ENCODE data around the gene EFCAB3.
A peak's percentile ranks its signal among the peaks of the same experiment; 100 is the strongest.
"Not testable (repeated sequence)": the region's sequence is repeated elsewhere in the genome, so short reads cannot be mapped to it uniquely, and the experiment has no call there.

The EFCAB3 gene

GRCh38 chr17:62388856-62389255, 8.5 kb downstream of the EFCAB3 start:
- Histone ChIP-seq H2AK5ac (ENCODE audit: low read length) (no peak overlapping the region), H3K27me3 (ENCODE audit: insufficient read depth, low read length, poor library complexity) (no peaks in the 10 kb centered on the region), H3K18ac (ENCODE audit: low read length) (no peak overlapping the region), H3K23ac (ENCODE audit: low read length) (no peak overlapping the region), H3K9ac (ENCODE audit: low read length) (no peak overlapping the region), H4K5ac (ENCODE audit: low read length) (no peak overlapping the region), H2BK120ac (ENCODE audit: low read depth, low read length) (no peak overlapping the region), H2BK15ac (replicated peaks; ENCODE audit: low read depth) (no peak overlapping the region), H3K27ac (ENCODE audit: low read depth, low read length) (no peak overlapping the region), H3K36me3 (ENCODE audit: control insufficient read depth, insufficient read depth, low read length) (no peaks in the 10 kb centered on the region), H3K79me2 (ENCODE audit: control insufficient read depth, insufficient read depth, low read length) (no peaks in the 10 kb centered on the region), H3K4me1 (ENCODE audit: control insufficient read depth, low read depth, low read length) (no peaks in the 10 kb centered on the region), H2BK5ac (ENCODE audit: low read length) (no peak overlapping the region), H3K4ac (ENCODE audit: low read depth, low read length) (no peak overlapping the region), H3K4me3 (ENCODE audit: low read length) (no peak overlapping the region), H3K4me2 (ENCODE audit: low read length) (no peak overlapping the region), H3K56ac (ENCODE audit: low read length) (no peak overlapping the region), H4K8ac (ENCODE audit: low read depth, low read length) (no peak overlapping the region), H3K79me1 (ENCODE audit: low read length) (no peaks in the 10 kb centered on the region)
- WGBS (ENCODE audit: extremely low coverage, insufficient coverage, low lambda C conversion rate): no CpG with 5 or more reads among the region's 1 CpG
- DNase-seq: no peak

- no peak for DNase-seq
- no CpG with 5 or more reads among the region's 1 CpG for WGBS (ENCODE audit: extremely low coverage, insufficient coverage, low lambda C conversion rate)
- no peak overlapping the region for H3K9ac ChIP-seq (ENCODE audit: low read length)
Observed at GRCh38 chr17:62392908-62393307, 12.6 kb downstream of the EFCAB3 start.

GRCh38 chr17:62398891-62399290, 18.5 kb downstream of the EFCAB3 start:
- H3K4me3 ChIP-seq (ENCODE audit: low read length): no peak overlapping the region
- no peaks in the 10 kb centered on the region for H3K4me1 ChIP-seq (ENCODE audit: control insufficient read depth, low read depth, low read length)
- no CpG with 5 or more reads among the region's 1 CpG for WGBS (ENCODE audit: extremely low coverage, insufficient coverage, low lambda C conversion rate)
- no peak overlapping the region for H3K27ac ChIP-seq (ENCODE audit: low read depth, low read length)
- DNase-seq: no peak
- H3K36me3 ChIP-seq (ENCODE audit: control insufficient read depth, insufficient read depth, low read length): no peaks in the 10 kb centered on the region
- H4K8ac ChIP-seq (ENCODE audit: low read depth, low read length): no peak overlapping the region
- no peak overlapping the region for H3K4me2 ChIP-seq (ENCODE audit: low read length)
- H3K56ac ChIP-seq (ENCODE audit: low read length): no peak overlapping the region
- no peak overlapping the region for H3K18ac ChIP-seq (ENCODE audit: low read length)
- H3K27me3 ChIP-seq (ENCODE audit: insufficient read depth, low read length, poor library complexity): no peaks in the 10 kb centered on the region
- no peak overlapping the region for H2BK5ac ChIP-seq (ENCODE audit: low read length)
- H2BK120ac ChIP-seq (ENCODE audit: low read depth, low read length): no peak overlapping the region
- no peak overlapping the region for H3K23ac ChIP-seq (ENCODE audit: low read length)
- H3K4ac ChIP-seq (ENCODE audit: low read depth, low read length): no peak overlapping the region
- H3K79me1 ChIP-seq (ENCODE audit: low read length): no peaks in the 10 kb centered on the region
- no peaks in the 10 kb centered on the region for H3K79me2 ChIP-seq (ENCODE audit: control insufficient read depth, insufficient read depth, low read length)
- no peak overlapping the region for H2AK5ac ChIP-seq (ENCODE audit: low read length)
- no peak overlapping the region for H3K9ac ChIP-seq (ENCODE audit: low read length)
- H4K5ac ChIP-seq (ENCODE audit: low read length): no peak overlapping the region
- no peak overlapping the region for H2BK15ac ChIP-seq (replicated peaks; ENCODE audit: low read depth)

More at GRCh38 chr17:62392908-62393307, 12.6 kb downstream of the EFCAB3 start:
- H3K27ac ChIP-seq (ENCODE audit: low read depth, low read length): no peak overlapping the region
- H3K4ac ChIP-seq (ENCODE audit: low read depth, low read length): no peak overlapping the region
- H3K79me2 ChIP-seq (ENCODE audit: control insufficient read depth, insufficient read depth, low read length): no peaks in the 10 kb centered on the region
- no peak overlapping the region for H2BK15ac ChIP-seq (replicated peaks; ENCODE audit: low read depth)
- H3K27me3 ChIP-seq (ENCODE audit: insufficient read depth, low read length, poor library complexity): no peaks in the 10 kb centered on the region
- H2BK120ac ChIP-seq (ENCODE audit: low read depth, low read length): no peak overlapping the region
- H2BK5ac ChIP-seq (ENCODE audit: low read length): no peak overlapping the region
- no peak overlapping the region for H2AK5ac ChIP-seq (ENCODE audit: low read length)
- no peak overlapping the region for H3K56ac ChIP-seq (ENCODE audit: low read length)
- H3K4me3 ChIP-seq (ENCODE audit: low read length): no peak overlapping the region
- H3K4me1 ChIP-seq (ENCODE audit: control insufficient read depth, low read depth, low read length): no peaks in the 10 kb centered on the region
- no peak overlapping the region for H3K18ac ChIP-seq (ENCODE audit: low read length)
- H4K8ac ChIP-seq (ENCODE audit: low read depth, low read length): no peak overlapping the region
- H3K36me3 ChIP-seq (ENCODE audit: control insufficient read depth, insufficient read depth, low read length): no peaks in the 10 kb centered on the region
- H3K79me1 ChIP-seq (ENCODE audit: low read length): no peaks in the 10 kb centered on the region
- H4K5ac ChIP-seq (ENCODE audit: low read length): no peak overlapping the region
- H3K4me2 ChIP-seq (ENCODE audit: low read length): no peak overlapping the region
- H3K23ac ChIP-seq (ENCODE audit: low read length): no peak overlapping the region

- Histone ChIP-seq H3K79me1 (ENCODE audit: low read length) (no peaks in the 10 kb centered on the region), H2BK5ac (ENCODE audit: low read length) (no peak overlapping the region), H2BK15ac (replicated peaks; ENCODE audit: low read depth) (no peak overlapping the region), H2AK5ac (ENCODE audit: low read length) (no peak overlapping the region), H3K4me1 (ENCODE audit: control insufficient read depth, low read depth, low read length) (no peaks in the 10 kb centered on the region), H4K5ac (ENCODE audit: low read length) (no peak overlapping the region), H3K27ac (ENCODE audit: low read depth, low read length) (no peak overlapping the region), H3K18ac (ENCODE audit: low read length) (no peak overlapping the region), H3K23ac (ENCODE audit: low read length) (no peak overlapping the region), H3K9ac (ENCODE audit: low read length) (no peak overlapping the region), H3K27me3 (ENCODE audit: insufficient read depth, low read length, poor library complexity) (no peaks in the 10 kb centered on the region), H3K36me3 (ENCODE audit: control insufficient read depth, insufficient read depth, low read length) (no peaks in the 10 kb centered on the region), H3K79me2 (ENCODE audit: control insufficient read depth, insufficient read depth, low read length) (no peaks in the 10 kb centered on the region), H3K4me2 (ENCODE audit: low read length) (no peak overlapping the region), H3K4ac (ENCODE audit: low read depth, low read length) (no peak overlapping the region), H4K8ac (ENCODE audit: low read depth, low read length) (no peak overlapping the region), H2BK120ac (ENCODE audit: low read depth, low read length) (no peak overlapping the region), H3K4me3 (ENCODE audit: low read length) (no peak overlapping the region), H3K56ac (ENCODE audit: low read length) (no peak overlapping the region)
- no CpG with 5 or more reads among the region's 2 CpGs for WGBS (ENCODE audit: extremely low coverage, insufficient coverage, low lambda C conversion rate)
- DNase-seq: no peak
Observed at GRCh38 chr17:62405451-62405850, 25.1 kb downstream of the EFCAB3 start.

GRCh38 chr17:62413090-62413489, 32.7 kb downstream of the EFCAB3 start:
- not testable (repeated sequence) for H3K56ac ChIP-seq (ENCODE audit: low read length); H4K5ac ChIP-seq (ENCODE audit: low read length); H3K27ac ChIP-seq (ENCODE audit: low read depth, low read length); H2BK15ac ChIP-seq (replicated peaks; ENCODE audit: low read depth); H3K4me3 ChIP-seq (ENCODE audit: low read length); H2AK5ac ChIP-seq (ENCODE audit: low read length); H2BK5ac ChIP-seq (ENCODE audit: low read length); H3K36me3 ChIP-seq (ENCODE audit: control insufficient read depth, insufficient read depth, low read length); H3K79me1 ChIP-seq (ENCODE audit: low read length); H3K9ac ChIP-seq (ENCODE audit: low read length); H4K8ac ChIP-seq (ENCODE audit: low read depth, low read length); H2BK120ac ChIP-seq (ENCODE audit: low read depth, low read length); H3K23ac ChIP-seq (ENCODE audit: low read length); H3K4me2 ChIP-seq (ENCODE audit: low read length); H3K4ac ChIP-seq (ENCODE audit: low read depth, low read length); H3K4me1 ChIP-seq (ENCODE audit: control insufficient read depth, low read depth, low read length); H3K27me3 ChIP-seq (ENCODE audit: insufficient read depth, low read length, poor library complexity); H3K18ac ChIP-seq (ENCODE audit: low read length); DNase-seq; H3K79me2 ChIP-seq (ENCODE audit: control insufficient read depth, insufficient read depth, low read length)
- no CpG with 5 or more reads among the region's 1 CpG for WGBS (ENCODE audit: extremely low coverage, insufficient coverage, low lambda C conversion rate)

- not testable (repeated sequence) for H4K5ac ChIP-seq (ENCODE audit: low read length); H2BK5ac ChIP-seq (ENCODE audit: low read length); H2BK15ac ChIP-seq (replicated peaks; ENCODE audit: low read depth); H3K27ac ChIP-seq (ENCODE audit: low read depth, low read length); H2BK120ac ChIP-seq (ENCODE audit: low read depth, low read length); H4K8ac ChIP-seq (ENCODE audit: low read depth, low read length); H2AK5ac ChIP-seq (ENCODE audit: low read length); H3K36me3 ChIP-seq (ENCODE audit: control insufficient read depth, insufficient read depth, low read length); H3K27me3 ChIP-seq (ENCODE audit: insufficient read depth, low read length, poor library complexity); H3K23ac ChIP-seq (ENCODE audit: low read length); H3K18ac ChIP-seq (ENCODE audit: low read length); H3K79me1 ChIP-seq (ENCODE audit: low read length); H3K4me1 ChIP-seq (ENCODE audit: control insufficient read depth, low read depth, low read length); H3K4ac ChIP-seq (ENCODE audit: low read depth, low read length); H3K79me2 ChIP-seq (ENCODE audit: control insufficient read depth, insufficient read depth, low read length)
- DNase-seq: peak; percentile 97
- no CpG with 5 or more reads among the region's 58 CpGs for WGBS (ENCODE audit: extremely low coverage, insufficient coverage, low lambda C conversion rate)
- Histone ChIP-seq H3K9ac (ENCODE audit: low read length) (peak within 1 kb of the TSS; percentile 71), H3K4me2 (ENCODE audit: low read length) (peak within 1 kb of the TSS; percentile 46), H3K4me3 (ENCODE audit: low read length) (peak within 1 kb of the TSS; percentile 60), H3K56ac (ENCODE audit: low read length) (peak within 1 kb of the TSS; percentile 75)
Observed at GRCh38 chr17:62423647-62424461, 43.5 kb downstream of the EFCAB3 start, which contains the start of gene METTL2A. Gene METTL2A, plus strand, starts transcription at chr17:62423897. Its CDS starts 6 bp downstream, at chr17:62423903.

Data from mesendoderm (in vitro differentiated cells).